ENCODE measurements around the gene ARAP1.

DNA sequence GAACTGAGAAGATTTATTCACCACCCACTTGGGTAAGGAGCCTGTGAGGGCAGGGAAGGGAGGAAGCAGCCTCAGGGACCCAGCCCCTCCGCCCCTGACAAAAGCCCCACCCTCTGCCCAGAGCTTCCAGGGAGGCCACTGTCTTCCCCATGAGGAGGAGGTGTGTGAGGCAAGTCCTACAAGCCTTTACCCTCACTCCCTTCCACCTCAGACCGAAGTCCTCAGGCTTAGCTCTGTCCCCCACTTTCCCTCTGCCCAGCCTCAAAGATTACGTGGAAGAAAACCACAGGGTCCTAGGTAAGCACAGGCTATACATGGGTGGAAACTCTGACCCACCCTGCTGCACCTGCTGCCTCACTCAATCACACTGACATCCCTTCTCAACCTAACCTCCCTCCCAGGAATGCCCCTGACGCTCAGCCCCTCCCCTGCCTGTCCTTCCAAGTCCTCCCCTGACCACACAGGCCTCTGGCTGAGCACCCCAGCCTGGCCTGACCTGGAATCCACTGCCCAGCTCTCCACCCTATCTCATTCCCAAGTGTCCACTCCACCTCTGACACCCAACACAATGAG, 3.6 kb upstream of the ARAP1 start:
- TF ChIP-seq, protein P1, sequence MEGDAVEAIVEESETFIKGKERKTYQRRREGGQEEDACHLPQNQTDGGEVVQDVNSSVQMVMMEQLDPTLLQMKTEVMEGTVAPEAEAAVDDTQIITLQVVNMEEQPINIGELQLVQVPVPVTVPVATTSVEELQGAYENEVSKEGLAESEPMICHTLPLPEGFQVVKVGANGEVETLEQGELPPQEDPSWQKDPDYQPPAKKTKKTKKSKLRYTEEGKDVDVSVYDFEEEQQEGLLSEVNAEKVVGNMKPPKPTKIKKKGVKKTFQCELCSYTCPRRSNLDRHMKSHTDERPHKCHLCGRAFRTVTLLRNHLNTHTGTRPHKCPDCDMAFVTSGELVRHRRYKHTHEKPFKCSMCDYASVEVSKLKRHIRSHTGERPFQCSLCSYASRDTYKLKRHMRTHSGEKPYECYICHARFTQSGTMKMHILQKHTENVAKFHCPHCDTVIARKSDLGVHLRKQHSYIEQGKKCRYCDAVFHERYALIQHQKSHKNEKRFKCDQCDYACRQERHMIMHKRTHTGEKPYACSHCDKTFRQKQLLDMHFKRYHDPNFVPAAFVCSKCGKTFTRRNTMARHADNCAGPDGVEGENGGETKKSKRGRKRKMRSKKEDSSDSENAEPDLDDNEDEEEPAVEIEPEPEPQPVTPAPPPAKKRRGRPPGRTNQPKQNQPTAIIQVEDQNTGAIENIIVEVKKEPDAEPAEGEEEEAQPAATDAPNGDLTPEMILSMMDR (IDR thresholded peaks at IDR 0.05; ENCODE audit: low read length) = no peak
- TF ChIP-seq EZH2 (optimal IDR thresholded peaks at IDR 0.05; ENCODE audit: low read depth, low read length) (no peak), EZH2phosphoT487 (IDR thresholded peaks at IDR 0.05; ENCODE audit: low read length) (no peak)
